HG03097 (cell line): ENCODE results near the gene PTCRA.
"Not testable (repeated sequence)": the region's sequence is repeated elsewhere in the genome, so short reads cannot be mapped to it uniquely, and the experiment has no call there.

ENCODE experiments used
- ATAC-seq: cut with Tn5 transposase; IDR thresholded peaks from one replicate; pipeline ENCODE4 v1.9.1; 2021; ENCODE audit not compliant: unreplicated experiment, low FRiP score

Gene PTCRA

DNA sequence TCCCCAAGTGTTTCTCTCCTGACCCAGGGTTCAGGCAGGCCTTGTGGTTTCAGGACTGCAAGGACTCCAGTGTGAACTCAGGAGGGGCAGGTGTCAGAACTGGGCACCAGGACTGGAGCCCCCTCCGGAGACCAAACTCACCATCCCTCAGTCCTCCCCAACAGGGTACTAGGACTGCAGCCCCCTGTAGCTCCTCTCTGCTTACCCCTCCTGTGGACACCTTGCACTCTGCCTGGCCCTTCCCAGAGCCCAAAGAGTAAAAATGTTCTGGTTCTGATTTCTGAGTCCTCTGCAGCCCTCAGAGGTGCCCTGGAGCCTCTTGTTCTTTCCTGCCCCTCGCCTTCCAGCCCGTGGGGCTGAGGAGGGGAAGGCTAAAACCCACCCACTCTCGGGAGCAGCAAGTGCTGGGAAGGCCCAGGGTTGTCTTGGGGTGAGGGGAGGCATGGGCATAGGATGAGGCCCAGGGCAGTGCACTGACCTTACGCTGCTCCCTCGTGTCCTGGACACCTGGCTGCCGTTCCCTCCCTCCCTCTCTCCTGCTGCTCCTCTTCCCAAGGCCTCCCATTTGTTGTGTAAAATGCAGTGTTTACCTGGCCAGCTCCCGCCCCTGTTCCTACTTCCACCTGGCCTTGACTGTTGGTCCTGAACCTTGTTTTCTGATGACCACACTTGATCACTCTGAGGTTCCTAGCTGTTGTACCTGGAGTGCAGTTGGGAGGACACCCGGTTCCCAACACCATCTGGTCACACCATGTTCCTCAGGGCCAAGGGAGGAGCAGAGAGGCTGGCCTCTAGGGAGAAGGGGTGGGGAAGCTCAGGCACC is 23.3 kb downstream of the PTCRA start:
- ATAC-seq, result no peak

DNA sequence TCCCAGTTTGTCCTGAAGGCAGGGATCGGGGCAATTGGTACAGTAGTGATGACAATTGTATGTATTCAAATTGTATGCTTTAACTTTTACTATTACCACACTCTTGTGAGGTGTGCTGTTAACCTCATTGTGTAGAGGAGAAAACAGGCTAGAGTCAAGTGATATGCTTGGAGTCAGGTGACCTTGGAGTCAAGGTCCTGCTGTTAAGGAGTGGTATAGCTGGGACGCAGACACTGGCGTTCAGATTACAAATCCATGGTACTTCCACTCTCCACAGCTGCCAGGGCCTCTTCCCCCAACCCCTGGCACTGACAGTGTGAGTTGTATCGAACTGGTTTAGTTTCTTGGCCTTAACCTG is 23.9 kb downstream of the PTCRA start:
- no peak for ATAC-seq

DNA sequence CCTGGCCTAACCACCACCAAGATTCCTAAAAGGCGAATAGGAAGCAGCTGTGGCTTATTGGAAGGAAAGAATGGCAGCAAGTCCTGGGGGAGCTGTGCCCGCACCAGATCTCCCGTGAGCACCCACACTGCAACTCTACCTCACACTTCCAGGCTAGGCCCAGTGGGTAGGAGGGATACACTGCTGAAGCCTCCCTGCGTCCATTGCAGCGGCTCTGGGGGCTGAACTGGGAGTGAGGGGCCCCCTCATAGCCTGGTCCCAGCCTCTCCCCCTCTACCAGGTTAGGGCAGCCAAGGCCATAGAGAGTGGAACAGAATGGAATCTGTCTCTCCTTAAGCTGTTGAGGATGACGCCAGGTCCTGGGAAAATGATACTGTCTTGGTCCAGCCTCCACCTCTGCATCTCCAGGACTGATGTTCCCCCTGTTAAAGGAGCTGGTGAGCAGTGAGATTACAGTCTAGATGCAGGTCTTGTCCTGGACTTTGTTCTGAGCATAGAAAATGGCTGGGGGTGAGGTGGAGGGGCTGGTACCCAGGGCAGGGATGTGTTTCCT is 24.7 kb downstream of the PTCRA start:
- no peak for ATAC-seq

DNA sequence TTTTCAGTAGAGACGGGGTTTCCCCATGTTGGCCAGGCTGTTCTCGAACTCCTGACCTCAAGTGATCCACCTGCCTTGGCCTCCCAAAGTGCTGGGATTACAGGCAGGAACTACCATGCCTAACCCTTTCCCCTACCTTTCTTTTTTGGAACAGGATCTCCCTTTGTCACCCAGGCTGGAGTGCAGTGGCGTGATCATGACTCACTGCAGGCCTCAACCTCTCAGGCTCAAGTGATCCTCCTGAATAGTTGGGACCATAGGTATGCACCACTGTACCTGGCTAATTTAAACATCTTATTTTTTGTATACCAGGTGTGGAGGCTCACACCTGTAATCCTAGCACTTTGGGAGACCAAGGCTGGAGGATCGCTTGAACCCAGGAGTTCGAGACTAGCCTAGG is 25.5 kb downstream of the PTCRA start:
- not testable (repeated sequence) for ATAC-seq

DNA sequence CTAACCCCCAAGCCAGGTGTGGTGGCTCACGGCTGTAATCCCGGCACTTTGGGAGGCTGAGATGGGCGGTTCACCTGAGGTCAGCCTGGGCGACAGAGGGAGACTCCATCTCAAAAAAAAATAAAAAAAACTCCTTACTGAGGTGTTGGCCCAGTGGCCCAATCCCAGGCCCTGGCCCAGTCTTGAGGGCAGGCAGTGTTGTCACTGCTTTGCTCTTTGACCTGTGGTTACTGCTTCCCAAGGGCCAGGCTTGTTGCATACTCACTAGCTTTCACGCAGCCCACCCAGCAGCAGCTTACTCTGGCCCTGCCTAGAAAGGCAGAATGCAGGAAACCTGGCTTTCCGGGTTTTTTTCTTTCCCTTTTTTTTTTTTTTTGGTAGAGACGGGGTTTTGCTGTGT is 26.6 kb downstream of the PTCRA start:
- ATAC-seq, result no peak

DNA sequence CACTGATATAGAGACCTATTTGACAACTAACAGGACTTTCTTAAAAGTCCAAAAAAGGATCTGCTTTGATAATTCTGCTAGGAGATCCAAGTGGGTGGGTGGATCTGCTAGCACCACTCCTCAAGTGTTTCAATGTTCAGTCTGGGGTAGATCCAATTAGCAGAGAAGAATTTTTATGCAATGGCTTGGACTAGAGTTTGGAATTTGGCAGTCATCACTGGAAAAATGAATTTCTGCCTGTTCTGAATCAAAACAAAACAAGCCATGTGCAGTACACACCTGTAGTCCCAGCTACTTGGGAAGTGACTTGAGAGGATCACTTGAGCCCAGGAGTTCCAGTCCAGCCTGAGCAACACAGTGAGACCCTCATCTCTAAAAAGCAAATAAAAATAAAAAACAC is 32.1 kb downstream of the PTCRA start:
- ATAC-seq, result no peak

DNA sequence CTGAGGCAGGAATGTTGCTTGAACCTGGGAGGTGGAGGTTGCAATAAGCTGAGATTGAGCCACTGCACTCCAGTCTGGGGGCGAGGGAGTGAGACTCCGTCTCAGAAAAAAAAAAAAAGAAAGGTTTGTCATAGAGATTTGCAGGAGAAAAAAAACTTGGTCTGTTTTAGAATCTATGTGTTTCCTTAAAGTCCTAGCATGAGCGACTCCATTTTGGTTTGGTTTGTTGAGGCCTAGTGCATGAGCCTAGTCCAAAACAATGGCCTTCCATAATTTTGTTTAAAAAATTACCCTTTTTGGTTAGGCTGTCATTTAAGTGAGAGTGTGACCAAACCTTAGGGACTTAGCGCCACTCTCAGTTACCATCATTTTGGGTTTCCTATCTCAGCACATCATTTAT is 36.5 kb downstream of the PTCRA start:
- no peak for ATAC-seq

DNA sequence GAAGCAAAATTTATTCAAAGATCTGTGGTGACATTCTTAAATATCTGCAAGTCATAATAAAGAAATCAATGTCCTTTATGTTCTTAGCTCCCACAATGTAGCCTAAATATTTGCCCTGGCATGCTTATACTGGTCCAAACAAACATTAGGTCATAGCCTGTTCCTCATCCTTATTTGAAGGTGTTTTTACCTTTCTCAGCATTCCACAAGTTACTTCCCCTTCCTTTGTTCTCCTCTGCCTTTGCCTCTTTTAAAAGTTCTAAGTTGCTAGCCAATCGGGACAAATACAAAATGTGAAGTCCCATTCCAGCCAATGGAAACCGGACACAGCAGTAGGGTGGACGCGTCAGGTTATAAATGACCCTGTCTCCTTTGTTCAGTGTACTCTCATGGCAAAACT is 38.6 kb downstream of the PTCRA start:
- not testable (repeated sequence) for ATAC-seq

DNA sequence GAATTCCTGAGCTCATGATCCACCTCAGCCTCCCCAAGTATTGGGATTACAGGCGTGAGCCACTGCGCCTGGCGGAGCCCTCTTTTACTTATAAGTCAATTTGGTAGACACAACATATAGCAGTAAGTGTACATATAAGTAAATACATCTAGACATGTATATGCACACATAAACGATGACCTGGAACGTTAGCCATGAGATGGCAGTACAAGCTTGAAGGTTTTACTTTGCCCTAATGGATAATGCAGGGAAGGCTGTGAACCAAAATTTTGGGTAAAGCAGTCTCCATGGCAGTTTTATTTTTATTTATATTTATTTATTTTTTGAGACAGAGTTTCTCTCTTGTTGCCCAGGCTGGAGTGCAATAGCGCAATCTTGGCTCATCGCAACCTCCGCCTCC is 42.3 kb downstream of the PTCRA start:
- no peak for ATAC-seq

DNA sequence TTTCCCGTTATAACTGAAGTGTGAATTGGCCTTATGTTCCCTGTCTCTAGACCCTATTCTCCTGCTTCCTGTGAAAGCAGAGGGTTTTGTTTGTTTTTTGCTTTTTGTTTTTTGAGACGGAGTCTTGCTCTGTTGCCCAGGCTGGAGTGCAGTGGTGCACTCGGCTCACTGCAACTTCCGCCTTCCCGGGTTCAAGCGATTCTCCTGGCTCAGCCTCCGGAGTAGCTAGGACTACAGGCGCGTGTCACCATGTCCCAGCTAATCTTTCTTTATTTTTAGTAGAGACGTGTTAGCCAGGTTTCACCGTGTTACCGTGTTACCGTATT is 44.0 kb downstream of the PTCRA start:
- no peak for ATAC-seq

DNA sequence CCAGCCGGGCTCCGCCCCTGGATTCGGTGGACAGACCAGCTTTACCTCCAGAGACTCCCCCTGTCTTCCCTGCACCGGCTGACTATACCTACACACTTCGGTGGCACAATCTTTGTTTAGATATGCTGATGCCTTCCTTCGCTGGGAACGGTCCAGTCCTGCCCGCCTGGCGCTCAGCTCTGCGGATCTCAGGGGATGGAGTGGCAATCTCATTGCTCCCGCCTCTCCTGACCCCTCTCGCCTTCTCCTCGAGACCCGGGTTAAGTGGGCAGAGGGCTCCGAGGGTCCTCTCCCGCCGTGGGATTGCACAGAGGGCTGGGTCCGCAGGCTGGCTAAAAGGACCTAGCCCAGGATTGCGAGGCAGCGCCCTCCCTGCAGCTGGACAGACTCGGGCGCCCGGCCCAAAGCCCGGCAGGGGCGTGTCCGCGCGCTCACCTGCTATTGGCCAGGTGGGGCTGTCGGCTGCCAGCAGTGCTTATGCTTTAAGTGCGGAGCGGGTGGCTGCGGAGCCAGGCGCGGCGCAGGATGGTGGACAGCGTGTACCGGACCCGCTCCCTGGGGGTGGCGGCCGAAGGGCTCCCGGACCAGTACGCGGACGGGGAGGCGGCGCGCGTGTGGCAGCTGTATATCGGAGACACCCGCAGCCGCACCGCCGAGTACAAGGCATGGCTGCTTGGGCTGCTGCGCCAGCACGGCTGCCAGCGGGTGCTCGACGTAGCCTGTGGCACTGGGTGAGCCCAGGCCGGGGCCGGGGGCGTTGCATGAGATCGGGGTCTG is 44.6 kb downstream of the PTCRA start, which contains the start of gene GNMT:
TSS of gene GNMT (plus strand) at position 512 of the 777 bp plus-strand sequence. CDS start at position 526, 14 bp downstream.
- no peak for ATAC-seq

DNA sequence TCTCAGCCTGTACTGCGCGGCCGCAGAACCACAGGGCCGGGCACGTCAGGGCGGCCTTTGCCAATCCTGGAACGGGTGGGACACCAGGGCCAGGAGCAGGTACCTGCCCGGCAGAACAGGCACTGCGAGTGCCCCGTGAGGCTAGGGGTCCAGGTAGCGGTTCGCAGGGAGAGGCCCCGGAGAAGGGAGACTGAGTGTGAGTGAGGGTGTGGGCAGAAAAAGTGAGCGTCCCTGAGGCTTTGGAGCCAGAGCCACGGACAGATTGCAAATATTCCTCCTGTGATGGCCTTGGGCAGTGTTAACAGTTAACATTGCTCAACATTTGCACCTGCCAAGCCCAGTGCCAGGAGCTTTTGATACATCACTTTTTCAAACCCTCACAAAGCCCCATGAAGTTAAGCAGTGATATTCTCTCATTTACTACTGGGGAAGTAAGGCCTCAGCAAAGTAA is 45.2 kb downstream of the PTCRA start:
- ATAC-seq, result no peak

DNA sequence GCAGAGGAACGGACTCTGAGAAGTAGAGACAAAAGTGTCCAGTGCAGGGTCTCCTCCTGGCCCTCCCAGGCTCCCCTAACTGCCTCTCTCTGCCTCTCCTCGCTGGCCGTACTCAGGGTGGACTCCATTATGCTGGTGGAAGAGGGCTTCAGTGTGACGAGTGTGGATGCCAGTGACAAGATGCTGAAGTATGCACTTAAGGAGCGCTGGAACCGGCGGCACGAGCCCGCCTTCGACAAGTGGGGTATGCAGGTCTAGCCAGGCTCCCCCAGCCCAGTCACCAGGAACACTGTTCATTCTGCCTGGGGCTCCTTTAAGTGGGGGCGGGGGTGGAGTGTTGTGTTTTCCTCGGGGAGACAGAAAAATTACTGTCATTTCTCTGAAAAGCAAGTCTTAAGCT is 46.2 kb downstream of the PTCRA start:
- ATAC-seq, result no peak

DNA sequence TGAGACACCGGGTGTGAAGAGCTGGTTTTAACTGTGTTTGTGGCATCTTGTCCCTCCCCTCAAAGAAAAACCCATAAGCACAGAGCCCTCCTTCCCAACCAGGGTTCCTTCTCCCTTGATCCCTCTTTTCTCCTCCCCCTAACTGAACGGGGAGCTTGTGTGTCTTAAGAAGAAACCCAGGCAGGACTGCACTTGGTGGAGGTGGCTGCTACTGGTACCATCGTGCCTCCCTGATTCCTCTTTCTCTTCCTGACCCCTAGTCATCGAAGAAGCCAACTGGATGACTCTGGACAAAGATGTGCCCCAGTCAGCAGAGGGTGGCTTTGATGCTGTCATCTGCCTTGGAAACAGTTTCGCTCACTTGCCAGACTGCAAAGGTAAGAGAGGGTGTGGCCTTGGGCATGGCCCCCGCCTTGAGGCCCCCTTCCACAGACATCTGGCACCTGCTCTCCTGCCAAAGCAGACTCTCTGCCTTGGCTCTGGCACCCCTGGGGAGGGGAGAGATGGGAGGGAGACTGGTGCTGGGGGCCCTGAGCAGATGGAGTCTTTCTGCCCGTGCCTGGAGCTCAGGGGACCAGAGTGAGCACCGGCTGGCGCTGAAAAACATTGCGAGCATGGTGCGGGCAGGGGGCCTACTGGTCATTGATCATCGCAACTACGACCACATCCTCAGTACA is 46.8 kb downstream of the PTCRA start:
- no peak for ATAC-seq

DNA sequence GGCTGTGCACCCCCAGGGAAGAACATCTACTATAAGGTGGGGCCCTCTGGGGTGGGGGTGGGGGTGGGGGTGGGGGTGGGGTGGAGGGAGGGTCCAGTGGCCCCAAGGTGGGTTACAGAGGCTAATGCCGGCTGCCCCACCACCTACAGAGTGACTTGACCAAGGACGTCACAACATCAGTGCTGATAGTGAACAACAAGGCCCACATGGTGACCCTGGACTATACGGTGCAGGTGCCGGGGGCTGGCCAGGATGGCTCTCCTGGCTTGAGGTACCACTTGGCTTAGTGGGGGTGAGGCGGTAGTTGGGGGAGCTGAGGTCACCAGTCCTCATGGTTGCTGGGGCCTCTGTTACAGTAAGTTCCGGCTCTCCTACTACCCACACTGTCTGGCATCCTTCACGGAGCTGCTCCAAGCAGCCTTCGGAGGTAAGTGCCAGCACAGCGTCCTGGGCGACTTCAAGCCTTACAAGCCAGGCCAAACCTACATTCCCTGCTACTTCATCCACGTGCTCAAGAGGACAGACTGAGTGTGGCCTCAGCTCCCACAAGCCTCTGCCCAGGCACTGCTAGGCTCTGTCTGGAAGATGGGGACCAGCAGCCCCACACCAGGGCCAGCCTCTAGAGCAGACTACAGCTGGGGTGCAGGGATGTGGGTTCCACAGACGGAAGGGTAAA is 47.5 kb downstream of the PTCRA start:
- ATAC-seq, result no peak

DNA sequence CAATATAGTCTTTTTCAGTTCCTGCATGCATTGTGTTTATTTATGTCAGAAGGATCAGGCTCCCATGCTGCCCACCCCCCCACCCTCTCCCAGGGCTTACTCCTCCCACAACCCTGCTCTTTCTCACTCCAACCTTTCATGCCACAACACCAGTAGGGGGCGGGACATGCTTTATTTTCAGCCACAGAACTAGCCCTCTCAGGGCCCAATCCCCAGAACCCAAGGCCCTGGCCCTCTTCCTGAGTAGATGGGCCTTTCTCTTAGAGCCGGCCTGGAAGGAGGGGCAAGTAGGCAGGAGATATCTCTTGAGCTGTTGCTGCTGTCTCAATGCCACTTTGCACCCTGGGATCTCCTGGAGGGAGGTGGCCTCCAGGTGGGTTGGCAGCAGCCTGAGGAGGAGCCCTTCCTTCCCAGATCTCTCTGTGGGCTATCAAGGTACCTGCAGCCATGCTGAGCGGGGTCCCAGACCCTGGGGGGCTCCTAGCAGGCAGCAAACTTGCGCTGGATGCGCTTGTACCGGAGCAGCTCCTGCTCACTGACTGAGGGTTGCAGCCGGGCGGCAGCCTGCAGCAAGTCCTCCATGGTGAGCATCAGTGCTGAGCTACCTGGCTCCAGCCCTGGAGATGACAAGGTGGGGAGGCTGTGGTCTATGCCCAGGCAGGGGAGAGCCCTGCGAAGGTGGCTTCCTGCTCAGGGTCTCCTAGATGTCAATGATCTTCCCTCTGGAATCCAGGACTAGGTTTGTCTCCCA is 48.2 kb downstream of the PTCRA start:
- ATAC-seq, result no peak

DNA sequence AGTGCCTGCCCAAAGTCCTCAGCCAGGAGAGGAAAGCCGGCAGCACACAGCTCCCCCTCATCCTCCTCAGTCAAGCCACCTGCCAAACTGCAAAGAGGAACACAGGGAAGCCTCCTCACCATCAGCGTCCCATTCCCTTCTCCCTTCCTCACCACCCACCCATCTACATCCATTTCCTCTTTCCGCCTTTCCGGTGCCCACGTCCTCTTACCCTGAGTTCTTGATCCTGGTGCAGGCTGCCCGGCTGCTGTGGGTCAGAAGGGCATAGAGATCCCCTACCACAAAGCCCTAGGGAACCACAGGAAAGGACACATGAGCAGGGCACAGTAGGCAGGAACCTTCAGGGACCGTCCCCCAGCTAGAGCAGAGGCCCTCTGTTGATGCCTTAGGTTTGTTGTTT is 50.7 kb downstream of the PTCRA start:
- no peak for ATAC-seq

DNA sequence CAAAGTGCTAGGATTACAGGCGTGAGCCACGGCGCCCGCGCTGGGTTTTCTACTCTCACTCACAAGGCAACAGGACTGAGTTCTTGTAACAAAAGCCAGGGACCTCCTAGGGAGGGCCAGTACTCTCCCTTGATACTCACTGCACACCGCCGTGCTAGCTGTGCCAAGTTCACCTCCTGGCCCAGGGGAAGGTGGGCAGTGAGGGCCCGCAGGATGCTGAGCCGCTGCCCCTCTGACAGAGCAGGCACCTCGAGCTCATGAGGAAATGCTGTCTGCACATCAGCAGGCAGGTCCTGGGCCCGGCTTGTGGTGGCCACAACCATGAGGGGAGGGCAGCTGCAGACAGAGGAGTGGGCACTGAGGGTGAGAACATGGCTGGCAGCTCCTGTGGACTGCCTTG is 51.4 kb downstream of the PTCRA start:
- no peak for ATAC-seq

DNA sequence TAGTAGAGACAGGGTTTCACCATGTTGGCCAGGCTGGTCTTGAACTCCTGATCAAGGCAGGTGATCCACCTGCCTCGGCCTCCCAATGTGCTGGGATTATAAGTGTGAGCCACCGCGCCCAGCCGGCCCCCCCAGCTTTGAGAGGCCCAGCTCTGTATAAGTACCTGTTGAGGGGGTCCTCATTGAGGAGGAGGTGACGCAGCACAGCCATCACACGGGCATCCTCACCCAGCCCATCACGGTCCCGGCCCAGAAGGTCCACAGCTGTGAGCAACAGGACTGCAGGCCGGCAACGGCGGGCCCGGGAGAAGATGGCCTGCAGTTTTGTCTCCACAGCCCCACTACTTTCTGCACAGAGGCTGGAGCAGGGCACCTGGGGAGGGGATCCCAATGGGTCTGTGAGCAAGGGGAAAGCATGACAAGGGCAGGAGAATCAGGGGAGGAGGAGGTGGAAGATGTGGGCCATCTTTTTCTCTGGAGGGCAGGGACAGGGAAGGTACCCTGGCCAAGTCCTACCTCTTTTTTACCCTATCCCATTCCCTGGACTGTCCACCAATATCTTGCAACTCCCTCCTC is 52.4 kb downstream of the PTCRA start:
- no peak for ATAC-seq

DNA sequence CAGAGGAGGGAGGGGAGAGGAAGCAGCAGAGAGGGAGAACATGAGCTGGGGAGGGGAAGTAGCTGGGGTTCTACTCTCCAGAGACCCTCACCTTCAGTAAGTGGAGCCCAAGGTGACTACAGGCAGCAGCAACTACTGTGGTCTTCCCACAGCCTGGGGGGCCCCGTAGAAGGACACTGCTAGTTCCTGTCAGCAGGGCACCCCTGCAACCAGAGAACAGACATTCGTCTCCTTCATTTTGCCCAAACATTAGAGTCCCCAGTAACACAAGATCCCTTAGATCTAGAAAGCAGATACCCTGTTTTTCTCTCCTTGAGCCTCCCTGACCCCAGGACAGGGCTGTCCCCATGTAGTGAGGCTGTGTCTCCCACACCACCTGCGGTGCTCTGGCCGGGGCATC is 52.9 kb downstream of the PTCRA start:
- ATAC-seq, result no peak
